GM10266 (cell line): Measurements from ENCODE around the gene LCMT2.

Source experiments
- DNase-seq: peaks from one replicate; pipeline ENCODE4 v3.0.0; 2012; ENCODE audit errors: extremely low spot score
- TF ChIP-seq, protein P1 (sequence below): IDR thresholded peaks from 2 replicates; pipeline ENCODE4 v1.5.1; 2012; ENCODE audit warnings: mild to moderate bottlenecking, low read depth; ENCODE audit not compliant: control insufficient read depth, insufficient read depth; ENCODE audit errors: missing control alignments

The LCMT2 gene, protein sequence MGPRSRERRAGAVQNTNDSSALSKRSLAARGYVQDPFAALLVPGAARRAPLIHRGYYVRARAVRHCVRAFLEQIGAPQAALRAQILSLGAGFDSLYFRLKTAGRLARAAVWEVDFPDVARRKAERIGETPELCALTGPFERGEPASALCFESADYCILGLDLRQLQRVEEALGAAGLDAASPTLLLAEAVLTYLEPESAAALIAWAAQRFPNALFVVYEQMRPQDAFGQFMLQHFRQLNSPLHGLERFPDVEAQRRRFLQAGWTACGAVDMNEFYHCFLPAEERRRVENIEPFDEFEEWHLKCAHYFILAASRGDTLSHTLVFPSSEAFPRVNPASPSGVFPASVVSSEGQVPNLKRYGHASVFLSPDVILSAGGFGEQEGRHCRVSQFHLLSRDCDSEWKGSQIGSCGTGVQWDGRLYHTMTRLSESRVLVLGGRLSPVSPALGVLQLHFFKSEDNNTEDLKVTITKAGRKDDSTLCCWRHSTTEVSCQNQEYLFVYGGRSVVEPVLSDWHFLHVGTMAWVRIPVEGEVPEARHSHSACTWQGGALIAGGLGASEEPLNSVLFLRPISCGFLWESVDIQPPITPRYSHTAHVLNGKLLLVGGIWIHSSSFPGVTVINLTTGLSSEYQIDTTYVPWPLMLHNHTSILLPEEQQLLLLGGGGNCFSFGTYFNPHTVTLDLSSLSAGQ

DNA sequence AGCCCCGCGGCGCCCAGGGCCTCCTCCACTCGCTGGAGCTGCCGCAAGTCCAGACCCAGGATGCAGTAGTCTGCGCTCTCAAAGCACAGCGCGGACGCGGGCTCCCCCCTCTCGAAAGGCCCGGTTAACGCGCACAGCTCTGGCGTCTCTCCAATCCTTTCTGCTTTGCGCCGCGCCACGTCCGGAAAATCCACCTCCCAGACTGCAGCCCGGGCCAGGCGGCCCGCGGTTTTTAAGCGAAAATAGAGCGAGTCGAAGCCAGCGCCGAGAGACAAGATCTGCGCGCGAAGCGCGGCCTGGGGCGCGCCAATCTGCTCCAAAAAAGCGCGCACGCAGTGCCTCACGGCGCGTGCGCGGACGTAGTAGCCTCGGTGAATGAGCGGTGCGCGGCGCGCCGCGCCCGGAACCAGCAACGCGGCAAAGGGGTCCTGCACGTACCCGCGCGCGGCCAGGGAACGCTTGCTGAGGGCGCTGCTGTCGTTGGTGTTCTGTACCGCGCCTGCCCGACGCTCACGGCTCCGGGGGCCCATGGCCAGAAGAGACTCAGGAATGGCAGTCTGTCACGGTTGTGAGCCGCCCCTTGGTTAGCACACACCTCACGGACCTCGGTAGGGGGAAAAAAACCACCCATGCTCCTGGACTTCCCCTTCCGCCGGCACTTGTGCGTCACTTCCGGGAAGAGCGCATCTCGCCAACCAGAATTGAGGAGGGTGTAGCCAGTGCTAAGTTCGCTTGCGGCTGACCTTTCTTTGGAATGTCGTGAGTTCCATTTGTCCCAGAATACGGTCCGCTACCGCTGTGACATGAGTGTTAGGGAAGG is at the start of gene LCMT2:
Gene LCMT2 (minus strand): TSS at position 614 of the 820 bp plus-strand sequence. CDS start 84 bp downstream, at position 530.
- TF ChIP-seq, protein P1, sequence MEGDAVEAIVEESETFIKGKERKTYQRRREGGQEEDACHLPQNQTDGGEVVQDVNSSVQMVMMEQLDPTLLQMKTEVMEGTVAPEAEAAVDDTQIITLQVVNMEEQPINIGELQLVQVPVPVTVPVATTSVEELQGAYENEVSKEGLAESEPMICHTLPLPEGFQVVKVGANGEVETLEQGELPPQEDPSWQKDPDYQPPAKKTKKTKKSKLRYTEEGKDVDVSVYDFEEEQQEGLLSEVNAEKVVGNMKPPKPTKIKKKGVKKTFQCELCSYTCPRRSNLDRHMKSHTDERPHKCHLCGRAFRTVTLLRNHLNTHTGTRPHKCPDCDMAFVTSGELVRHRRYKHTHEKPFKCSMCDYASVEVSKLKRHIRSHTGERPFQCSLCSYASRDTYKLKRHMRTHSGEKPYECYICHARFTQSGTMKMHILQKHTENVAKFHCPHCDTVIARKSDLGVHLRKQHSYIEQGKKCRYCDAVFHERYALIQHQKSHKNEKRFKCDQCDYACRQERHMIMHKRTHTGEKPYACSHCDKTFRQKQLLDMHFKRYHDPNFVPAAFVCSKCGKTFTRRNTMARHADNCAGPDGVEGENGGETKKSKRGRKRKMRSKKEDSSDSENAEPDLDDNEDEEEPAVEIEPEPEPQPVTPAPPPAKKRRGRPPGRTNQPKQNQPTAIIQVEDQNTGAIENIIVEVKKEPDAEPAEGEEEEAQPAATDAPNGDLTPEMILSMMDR, result no peak
- peak; percentile 90 for DNase-seq

DNA sequence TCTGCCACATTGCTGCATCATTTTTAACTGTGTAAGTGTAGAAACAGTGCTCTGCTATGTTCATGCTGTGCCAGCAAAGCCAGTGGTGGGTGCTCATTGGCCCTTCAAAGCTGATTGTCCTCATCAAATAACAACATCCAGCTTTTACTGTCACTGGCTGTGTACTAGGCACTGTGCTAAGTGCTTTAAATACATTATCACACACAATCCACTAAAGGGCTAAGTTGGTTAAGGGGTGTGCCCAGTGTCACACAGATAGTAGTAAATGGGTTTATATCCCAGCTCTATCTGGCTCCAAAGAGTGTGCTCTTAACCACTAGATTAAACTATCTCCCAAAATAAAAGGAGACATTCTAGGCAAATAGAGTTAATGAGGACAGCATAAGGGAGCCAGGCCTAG is 48.2 kb upstream of the LCMT2 start:
- no peak for DNase-seq
- TF ChIP-seq, protein P1, result no peak

DNA sequence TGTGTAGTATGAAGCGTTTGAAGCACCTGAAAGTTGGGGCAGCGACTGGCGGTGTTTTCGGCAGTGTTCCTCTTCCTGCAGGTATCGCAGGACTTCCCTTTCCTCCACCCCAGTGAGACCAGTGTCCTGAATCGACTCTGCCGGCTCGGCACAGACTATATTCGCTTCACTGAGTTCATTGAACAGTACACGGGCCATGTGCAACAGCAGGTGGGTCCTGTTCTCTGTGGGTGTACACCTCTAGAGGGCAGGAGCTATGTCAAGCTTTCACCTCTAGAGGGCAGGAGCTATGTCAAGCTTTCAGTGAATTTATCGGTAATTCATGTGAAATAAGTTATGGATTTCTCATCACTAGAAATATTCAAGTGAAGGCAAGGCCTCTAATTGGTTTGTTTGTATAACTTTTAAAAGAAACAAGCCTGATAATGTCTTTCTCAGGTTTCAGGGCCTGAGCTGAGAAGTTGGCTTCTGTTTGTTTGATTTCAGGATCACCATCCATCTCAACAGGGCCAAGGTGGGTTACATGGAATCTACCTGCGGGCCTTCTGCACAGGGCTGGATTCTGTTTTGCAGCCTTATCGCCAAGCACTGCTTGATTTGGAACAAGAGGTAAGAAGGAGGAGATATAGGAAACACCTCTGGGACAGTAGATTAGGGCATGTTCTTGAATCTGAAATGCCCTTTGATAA is 45.8 kb upstream of the LCMT2 start:
- TF ChIP-seq, protein P1, result peak; percentile 56
- DNase-seq, result peak; percentile 36

DNA sequence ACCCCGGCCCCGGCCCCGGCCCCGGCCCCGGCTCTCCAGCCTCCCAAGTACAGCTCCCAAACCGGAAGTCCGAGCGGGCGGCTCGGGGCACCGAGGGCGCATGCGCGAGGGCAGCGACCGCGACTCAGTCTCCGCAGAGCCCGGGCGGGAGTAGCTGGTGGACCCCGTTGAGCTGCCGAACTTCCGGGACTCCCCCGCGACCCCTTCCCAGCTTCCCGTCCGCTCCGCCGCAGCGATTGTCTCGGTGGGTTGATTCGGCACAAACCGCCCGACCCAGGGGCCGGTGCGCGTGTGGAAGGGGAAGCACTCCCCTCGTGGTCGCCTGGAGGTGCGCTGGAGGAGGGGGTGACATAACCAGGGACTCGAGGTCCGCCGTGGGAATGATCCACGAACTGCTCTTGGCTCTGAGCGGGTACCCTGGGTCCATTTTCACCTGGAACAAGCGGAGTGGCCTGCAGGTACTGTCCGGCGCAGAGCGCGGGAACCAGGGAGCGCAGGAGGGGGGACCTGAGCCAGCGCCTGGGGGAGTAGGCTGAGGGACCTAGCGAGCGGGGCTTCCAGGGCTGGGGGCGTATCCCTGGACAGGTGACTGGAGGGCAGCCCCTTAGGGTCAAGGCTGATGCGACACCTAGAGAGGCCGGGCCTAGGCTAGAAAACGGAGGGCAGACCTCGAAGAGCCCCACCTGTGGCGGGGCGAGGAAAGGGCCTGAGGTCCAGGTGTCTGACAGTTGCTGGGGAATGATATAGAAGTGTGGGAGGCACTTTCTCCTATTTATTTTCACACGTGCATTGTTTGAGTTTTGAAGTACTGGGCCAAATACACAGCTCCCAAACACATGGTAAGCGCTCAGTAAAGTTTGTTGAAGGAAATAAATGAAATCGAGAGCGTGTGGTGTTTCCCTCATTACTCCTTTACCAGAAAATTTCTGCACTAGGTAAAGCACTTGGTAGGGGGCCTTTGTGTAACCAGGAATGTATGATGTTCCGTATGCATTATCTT is 40.9 kb upstream of the LCMT2 start, which contains the start of the genes TUBGCP4 and ZSCAN29:
Gene TUBGCP4 (plus strand): TSS at position 127 of the 1,000 bp plus-strand sequence. CDS start 254 bp downstream, at position 381.
Gene ZSCAN29 (minus strand): TSS at position 69 of the 1,000 bp plus-strand sequence. CDS start 1,130 bp downstream, outside the sequence.
- TF ChIP-seq, protein P1, result peak; percentile 55
- peak; percentile 93 for DNase-seq

GRCh38 chr15:43370310-43370974 is 40.1 kb upstream of the LCMT2 start:
- no peak for DNase-seq
- TF ChIP-seq, protein P1, result no peak
